Endometrial microvascular endothelial cells (primary cell): Measurements from ENCODE around the gene CACNA1D. TPM values are rescaled to one million over a fixed set of nuclear protein-coding genes. Genes with fewer than 3 reads are reported as not detected.

Source experiments
- in situ Hi-C: cut with HindIII; loops from 2 replicates; pipeline ENCODE4 v1.10.0; 2017; ENCODE audit warnings: low sequenced_read_pairs, low pct_unique_long_range_greater_than_20kb; ENCODE audit errors: inconsistent ontology term
- total RNA-seq: library from RNA; depleted of rRNA; stranded (reverse); fragments of >200 nt; gene quantifications from one replicate; pipeline ENCODE4 v1.2.3, GENCODE V29; 2015; ENCODE audit errors: inconsistent ontology term

CACNA1D gene
- total RNA-seq, 1 donor from 2014 or later: not detected

GRCh38 chr3:53595660-53596059 is 101.2 kb downstream of the CACNA1D start:
- in situ Hi-C loops: no loop called here

- in situ Hi-C loops: no loop called here
Observed at GRCh38 chr3:53597136-53597915, 102.9 kb downstream of the CACNA1D start.

GRCh38 chr3:53599771-53600170 is 105.4 kb downstream of the CACNA1D start:
- in situ Hi-C loops: no loop called here

GRCh38 chr3:53602866-53603265 is 108.5 kb downstream of the CACNA1D start:
- in situ Hi-C loops: no loop called here

GRCh38 chr3:53604232-53604631 is 109.8 kb downstream of the CACNA1D start:
- in situ Hi-C loops: no loop called here

GRCh38 chr3:53606793-53607192 is 112.4 kb downstream of the CACNA1D start:
- in situ Hi-C loops: no loop called here

- in situ Hi-C loops: no loop called here
Observed at GRCh38 chr3:53612508-53612907, 118.1 kb downstream of the CACNA1D start.

- in situ Hi-C loops: no loop called here
Observed at GRCh38 chr3:53613125-53613524, 118.7 kb downstream of the CACNA1D start.

GRCh38 chr3:53614307-53614706 is 119.9 kb downstream of the CACNA1D start:
- in situ Hi-C loops: no loop called here

- in situ Hi-C loops: no loop called here
Observed at GRCh38 chr3:53616321-53616720, 121.9 kb downstream of the CACNA1D start.

- in situ Hi-C loops: no loop called here
Observed at GRCh38 chr3:53616971-53617892, 122.8 kb downstream of the CACNA1D start.

GRCh38 chr3:53617893-53618523 is 123.6 kb downstream of the CACNA1D start:
- in situ Hi-C loops: no loop called here

GRCh38 chr3:53618524-53618906 is 124.1 kb downstream of the CACNA1D start:
- in situ Hi-C loops: no loop called here

- in situ Hi-C loops: no loop called here
Observed at GRCh38 chr3:53618936-53619335, 124.5 kb downstream of the CACNA1D start.

GRCh38 chr3:53624061-53624857 is 129.8 kb downstream of the CACNA1D start:
- in situ Hi-C loops: no loop called here

- in situ Hi-C loops: no loop called here
Observed at GRCh38 chr3:53626876-53627275, 132.5 kb downstream of the CACNA1D start.

GRCh38 chr3:53628536-53629401 is 134.4 kb downstream of the CACNA1D start:
- in situ Hi-C loops: no loop called here

GRCh38 chr3:53629402-53629723 is 135.0 kb downstream of the CACNA1D start:
- in situ Hi-C loops: no loop called here
